NK-92 (cell line): Measurements from ENCODE around the gene ST6GALNAC2.
"Not testable (repeated sequence)": the region's sequence is repeated elsewhere in the genome, so short reads cannot be mapped to it uniquely, and the experiment has no call there.

Experiments used
- DNase-seq: peaks from one replicate; lab custom pipeline; 2025; ENCODE audit not compliant: unreplicated experiment; lab: John Stamatoyannopoulos, UW

Gene ST6GALNAC2

DNA sequence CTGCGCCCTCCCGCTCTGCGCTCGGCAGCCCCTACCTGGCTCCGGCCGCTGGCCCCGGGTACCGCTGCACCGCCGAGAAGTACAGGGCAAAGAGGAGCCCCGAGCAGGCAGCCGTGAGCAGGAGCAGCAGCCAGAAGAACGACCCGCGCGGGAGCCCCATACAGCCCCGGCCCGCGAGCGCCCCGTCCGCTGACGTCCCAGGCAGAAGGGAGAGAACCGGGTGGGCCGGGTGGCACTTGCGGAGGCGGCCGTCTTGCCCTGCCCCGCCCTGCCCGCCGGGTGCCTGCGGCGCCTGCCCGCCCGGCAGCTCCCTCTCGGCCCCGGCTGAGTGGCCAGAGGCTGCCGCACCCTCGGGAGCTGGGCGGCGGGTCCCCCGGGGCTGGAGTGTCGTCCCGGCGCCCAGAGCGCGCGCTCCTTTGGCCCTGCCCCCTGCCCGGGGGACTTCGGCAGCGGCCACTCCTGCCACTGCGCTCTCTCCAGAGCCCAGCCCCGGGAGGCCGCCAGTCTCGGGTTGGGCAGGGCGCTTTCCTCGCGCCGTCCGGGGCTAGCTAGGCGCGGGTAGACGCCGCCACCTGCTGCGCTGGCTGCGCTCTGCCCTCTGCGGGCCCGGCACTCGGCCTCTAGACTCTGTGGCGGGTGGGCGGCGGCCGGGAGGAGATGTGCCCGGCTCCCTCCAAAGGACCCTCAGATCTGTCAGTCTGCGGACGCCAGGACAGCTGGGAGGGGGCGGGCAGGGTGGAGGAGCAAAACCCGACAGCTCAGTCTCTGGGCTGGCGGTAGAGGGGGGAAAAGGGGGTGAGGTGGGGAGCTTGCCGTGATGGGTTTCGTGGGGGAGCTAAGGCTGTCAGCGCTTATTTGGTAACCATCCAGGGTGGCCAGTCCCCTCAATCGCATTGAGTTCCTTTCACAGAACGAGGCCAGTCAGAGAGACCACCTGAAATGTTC is at the start of gene ST6GALNAC2:
Gene ST6GALNAC2 (minus strand): TSS at position 212 of the 945 bp plus-strand sequence. CDS start 52 bp downstream, at position 160.
- no peak for DNase-seq

DNA sequence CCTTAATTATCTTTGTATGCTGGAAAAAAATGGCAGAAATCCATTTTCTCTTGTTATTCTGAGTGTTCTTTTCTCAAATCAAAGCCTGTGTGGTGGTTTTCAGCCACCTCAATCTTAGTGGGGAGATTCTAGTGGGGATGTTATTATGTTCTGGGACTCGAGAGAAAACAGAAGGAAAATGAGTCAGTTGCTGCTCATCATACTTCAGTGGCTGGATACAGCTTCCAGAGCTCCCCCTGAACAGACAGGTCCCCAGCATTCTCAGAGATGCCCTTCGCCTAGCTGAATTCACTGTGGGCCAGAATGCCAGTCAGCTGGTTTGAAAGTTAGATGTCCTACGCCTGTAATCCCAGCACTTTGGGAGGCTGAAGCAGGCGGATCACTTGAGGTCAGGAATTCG is 49.4 kb upstream of the ST6GALNAC2 start:
- no peak for DNase-seq

DNA sequence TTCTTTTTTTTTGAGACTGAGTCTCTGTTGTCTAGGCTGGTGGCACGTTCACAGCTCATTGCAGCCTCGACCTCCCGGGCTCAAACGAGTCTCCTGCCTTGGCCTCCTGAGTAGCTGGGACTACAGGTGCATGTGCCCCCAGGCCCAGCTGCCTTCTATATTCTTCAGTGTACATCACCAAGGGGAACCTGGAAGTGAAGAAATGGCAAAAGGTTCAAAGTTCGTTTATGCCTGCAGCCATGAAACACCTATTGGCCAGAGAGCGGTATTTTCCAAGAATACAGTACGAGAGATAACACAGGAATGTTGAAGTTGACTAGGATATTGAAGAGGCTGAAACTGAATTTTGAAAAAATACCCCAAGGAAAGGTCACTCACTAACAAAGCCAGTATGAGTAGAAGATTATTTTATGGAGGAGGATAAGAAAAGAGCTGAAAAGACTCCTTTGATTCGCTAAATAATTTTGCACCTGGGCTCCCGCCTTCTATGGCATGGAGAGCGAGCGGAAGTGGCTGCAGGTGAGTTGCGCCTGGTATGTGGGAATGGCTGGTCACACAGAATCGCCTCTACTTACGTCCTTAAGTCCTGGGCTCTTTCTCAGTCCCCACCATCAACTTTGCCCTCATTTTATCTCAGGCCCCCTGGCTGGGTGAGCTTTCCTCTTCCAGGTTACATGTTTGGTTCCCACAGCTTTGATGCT is 48.1 kb upstream of the ST6GALNAC2 start:
- no peak for DNase-seq

DNA sequence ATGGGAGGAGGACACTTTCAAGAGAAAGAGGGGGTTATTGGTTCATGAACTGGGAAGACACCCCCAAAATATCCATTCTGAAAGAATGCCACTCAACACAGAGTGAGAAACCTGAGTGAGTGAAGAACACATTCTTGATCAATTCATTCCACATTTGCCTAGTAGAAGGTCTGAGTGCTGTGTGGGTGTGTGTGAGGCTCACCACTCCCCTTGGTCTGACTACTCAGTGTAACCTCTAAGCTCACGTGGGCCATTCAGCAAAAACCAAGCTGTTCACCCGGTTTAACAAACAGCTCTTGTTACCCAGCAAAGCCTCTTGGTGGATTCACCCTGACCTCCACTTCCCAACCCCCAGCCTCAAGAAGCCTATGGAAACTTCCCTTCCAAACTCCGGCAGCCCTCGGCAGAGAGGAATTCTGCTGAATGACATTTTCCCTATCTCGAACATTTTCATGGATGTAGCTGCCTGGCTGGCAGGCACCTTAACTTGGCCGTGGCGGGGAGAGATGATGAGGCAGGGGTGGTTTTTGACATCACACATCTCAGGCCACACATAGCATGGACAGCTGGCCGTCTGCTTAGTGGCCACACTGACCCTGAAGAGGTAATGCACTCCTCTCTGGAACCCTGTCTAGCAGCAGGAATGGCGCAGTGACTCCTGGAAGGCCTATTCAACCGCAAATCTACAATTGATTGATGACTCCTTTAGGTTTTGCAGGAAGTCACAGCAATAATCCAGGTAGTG is 46.3 kb upstream of the ST6GALNAC2 start:
- DNase-seq = no peak

DNA sequence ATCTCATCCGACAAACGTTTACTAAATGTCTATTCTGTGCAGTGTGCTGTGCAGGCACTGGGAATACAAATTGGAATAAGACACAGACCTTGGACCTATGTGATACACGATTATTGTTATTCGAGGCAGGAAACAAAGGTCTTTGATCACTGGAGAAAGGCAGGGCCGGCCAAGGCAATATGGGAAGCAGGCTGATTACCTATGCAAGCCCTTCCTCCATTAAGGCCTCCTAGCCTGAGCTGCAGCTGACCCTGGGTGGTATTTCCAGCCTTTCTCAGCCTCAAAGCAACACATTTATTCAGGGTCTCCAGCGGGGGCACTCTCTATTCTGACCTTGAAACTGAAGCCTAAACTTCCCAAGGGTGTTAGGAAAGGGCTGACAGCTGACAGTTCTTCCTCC is 44.5 kb upstream of the ST6GALNAC2 start:
- DNase-seq = no peak

DNA sequence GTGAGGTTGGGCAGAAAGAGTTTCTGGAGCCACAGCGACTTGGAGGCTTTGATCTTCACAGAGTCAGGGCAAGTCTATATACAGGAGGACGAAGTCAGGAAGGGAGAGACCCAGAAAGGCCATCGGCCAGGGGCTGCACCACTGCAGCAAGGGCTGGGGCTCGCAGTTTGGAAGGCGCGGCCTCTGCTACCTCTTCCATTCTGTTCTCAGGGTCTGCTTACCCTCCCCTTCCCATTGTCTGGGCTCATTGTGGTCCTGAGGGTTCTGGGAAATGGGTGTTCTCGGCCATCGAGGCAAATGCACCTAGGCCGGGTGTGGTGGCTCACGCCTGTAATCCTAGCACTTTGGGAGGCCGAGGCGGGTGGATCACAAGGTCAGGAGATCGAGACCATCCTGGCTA is 41.9 kb upstream of the ST6GALNAC2 start:
- no peak for DNase-seq

DNA sequence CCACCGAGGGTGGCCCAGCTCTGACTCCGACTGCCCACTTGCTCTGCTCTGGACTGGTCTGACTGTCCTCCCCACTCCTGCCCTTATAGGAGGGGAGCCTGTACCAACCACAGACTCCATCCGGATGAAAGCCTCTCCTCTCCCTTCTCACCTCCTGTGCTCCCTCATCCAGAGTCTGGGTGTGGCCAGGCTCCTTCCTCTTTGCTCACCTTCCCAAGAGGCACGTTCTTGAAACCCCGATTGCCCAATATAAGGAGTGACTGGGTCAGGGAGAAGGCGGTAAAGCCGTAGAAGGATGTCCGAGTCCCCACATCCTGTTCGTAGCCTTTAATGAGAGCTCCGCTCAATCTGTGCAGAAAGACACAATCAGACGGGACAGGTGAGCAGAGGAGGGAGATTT is 40.8 kb upstream of the ST6GALNAC2 start:
- no peak for DNase-seq

DNA sequence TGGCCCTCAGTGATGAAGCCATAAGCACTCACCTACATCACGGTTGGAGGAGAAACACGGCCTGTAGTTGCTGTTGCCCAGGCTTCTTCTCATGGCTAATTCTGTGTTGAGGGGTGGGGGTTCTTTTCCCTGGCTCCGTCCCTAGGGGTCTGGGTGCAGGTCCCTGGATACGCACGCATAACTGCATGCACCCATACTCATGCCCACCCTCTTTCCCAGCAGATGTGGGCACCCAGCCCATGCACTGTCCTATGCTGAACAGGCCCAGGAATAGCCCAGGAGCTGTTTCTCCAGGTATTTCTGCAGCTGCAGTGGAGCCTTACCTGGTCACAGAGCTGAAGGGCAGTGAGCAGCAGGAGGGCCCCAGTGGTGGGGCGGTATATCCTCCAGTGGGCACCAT is 39.8 kb upstream of the ST6GALNAC2 start:
- DNase-seq = no peak

DNA sequence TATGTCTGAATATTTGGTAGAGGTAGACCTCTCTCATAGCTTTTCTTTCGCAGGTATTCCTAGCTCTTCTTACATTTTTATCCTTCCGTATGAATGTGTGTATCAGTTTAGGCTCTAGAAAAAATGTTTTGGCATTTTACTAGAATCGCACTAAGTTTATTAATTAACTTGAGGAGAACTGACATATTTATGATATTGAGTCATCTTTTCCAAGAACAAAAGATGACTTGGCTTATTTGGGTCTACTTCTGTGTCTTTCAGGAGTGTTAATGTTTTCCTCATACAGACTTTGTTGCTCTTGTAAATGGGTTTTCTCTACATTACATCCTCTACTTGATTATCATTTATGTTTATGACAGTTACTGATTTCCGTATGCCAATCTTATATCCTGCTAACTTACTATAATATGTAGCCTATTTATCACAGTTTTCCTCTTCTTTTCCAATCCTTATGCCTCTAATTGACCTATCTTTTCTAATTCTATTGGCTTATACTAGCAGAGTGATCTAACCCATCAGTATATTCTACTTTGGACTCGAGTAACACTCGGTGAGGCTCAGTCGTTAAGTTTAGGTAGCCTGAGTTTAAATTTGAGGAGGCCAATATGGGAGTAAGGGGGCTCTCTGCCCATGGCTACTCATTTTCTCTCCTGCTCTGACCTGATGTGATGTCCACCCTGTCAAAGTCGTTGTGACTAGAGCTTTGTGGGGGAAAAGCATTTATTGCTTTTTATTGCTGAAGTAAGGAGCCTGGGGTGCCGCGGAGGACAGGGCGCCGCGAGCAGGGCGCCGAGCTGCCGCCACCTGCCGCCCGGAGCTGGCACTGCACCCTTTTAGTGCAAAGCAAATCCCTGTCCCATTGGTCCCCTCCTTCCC is 37.8 kb upstream of the ST6GALNAC2 start:
- DNase-seq = no peak

DNA sequence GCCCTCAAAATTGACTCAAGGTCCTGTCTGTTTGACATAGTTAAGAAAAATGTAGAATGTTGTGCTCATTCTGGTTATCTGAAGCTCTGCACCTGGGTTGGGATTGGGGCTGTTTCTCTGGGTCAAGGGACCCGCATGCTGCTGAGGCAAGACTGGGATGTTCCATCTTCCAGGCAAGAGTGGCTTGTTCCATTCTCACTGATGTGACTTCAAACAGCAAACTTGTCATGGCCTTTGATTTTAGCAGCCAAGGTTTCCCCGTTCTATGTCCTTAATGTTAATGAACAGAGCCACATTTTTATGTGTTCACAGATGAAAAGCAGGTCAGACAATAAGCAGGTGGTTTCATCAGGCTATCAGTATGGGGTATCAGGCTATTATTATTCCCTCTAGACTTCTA is 32.2 kb upstream of the ST6GALNAC2 start:
- no peak for DNase-seq

DNA sequence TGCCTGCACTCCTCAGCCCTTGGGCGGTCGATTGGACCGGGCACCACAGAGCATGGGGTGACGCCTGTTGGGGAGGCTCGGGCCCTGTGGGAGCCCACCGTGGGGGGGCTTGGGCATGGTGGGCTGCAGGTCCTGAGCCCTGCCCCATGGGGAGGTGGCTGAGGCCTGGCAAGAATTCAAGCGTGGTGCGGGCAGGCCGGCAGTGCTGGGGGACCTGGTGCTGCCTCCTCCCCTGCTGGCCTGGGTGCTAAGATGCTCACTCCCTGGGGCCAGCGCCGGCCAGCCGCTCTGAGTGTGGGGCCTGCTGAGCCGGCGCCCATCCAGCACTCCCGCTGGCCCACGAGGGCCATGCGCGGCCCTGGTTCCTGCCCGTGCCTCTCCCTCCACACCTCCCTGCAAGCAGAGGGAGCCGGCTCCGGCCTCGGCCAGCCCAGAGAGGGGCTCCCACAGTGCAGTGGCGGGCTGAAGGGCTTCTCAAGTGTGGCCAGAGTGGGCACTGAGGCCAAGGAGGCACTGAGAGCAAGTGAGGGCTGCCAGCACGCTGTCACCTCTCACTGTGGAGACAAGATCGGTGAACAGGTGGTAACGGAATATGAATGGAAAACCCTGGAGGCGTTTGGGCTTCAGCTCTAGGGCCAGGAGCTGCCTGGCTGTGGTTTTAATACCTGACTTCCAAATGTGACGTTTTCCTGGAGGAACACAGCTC is 29.4 kb upstream of the ST6GALNAC2 start:
- DNase-seq = no peak

DNA sequence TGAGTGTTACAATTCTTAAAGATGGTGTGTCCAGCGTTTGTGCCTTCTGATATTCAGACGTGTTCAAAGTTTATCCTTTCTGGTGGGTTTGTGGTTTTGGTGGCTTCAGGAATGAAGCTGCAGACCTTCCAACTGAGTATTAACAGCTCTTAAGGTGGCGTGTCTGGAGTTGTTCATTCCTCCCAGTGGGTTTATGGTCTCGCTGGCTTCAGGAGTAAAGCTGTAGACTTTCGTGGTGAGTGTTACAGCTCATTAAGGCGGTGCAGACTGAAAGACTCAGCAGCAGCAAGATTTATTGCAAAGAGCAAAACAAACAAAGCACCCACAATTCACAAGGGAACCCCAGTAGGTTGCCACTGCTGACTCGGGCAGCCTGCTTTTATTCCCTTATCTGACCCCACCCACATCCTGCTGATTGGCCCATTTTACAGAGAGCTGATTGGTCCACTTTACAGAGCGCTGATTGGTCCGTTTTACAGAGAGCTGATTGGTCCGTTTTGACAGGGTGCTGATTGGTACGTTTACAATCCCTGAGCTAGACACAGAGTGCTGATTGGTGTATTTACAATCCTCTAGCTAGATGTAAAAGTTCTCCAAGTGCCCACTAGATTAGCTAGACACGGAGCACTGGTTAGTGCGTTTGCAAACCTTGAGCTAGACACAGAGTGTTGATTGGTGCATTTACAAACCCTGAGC is 28.6 kb upstream of the ST6GALNAC2 start:
- DNase-seq = not testable (repeated sequence)

DNA sequence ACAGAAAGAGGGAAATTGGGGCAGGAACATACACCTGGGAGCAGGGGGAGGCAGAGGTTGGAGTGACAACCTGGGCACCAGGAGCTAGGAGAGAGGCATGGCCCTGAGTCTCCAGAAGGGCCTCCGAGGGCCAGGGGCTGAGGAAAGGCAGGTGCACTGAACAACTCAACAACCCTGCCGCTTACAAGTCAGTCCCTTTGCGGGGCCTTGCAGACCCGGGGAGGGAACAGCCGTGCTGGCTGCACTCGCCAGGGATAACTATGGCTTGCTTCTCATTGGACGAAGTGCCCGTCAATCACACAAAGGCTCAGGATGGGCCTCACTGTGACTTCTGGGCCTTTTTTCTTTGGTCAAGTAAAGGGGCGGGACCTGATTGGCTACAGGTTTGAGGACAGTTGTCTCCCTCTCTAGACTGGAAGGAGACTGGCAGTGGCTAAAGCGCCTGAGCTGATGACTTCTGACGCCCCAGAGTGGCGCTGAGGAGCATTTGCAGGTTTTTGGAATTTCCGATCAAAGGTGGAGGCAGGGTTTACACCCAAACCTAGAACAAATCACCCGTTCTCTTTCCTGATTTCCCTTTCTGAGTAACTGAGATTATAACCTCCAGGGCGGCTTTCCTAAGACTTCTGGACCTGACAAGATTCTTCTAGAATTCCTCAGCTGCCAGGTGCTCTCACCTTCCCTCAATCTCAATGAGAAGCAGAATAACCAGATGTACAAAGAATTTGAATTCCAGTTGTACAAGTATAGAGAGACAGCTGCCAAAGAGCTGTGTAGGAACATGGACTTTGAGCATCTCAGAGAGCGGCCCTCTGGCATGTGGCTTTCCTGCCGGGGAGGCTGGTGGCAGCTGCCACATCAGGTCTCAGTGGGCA is 27.6 kb upstream of the ST6GALNAC2 start:
- DNase-seq = no peak

DNA sequence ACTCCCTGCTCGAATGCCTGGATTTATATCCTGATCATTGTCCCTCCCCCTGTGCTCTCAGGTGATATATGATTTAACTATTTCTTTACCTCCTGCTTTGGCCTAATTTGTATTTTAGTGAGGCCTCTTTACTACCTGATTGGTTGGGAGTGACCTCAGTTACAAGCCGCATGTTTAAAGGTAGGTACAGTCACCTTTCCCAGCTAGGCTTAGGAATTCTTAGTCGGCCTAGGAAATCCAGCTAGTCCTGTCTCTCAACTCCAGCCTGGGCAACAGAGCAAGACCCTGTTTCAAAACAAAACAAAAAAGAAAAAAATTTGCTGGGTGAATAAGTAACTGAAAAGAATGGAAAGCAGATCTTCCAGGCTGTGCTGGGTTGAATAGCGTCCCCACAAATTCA is 26.8 kb upstream of the ST6GALNAC2 start:
- no peak for DNase-seq

DNA sequence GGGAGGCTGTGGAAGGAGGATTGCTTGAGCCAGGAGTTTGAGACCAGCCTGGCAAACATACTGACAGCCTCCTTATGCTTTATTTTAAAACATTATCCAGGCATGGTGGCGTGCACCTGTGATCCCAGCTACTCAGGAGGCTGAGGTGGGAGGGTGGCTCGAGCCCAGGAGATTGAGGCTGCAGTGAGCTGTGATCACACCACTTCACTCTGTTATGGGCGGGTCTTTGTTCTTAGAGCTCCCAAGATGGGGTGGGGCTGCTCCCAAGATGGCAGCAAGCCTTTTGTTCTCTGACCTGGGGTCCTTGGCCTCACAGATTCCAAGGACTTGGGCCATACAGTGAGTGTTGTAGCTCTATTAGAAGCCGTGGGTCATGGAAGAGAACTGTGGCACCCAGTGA is 26.1 kb upstream of the ST6GALNAC2 start:
- no peak for DNase-seq

DNA sequence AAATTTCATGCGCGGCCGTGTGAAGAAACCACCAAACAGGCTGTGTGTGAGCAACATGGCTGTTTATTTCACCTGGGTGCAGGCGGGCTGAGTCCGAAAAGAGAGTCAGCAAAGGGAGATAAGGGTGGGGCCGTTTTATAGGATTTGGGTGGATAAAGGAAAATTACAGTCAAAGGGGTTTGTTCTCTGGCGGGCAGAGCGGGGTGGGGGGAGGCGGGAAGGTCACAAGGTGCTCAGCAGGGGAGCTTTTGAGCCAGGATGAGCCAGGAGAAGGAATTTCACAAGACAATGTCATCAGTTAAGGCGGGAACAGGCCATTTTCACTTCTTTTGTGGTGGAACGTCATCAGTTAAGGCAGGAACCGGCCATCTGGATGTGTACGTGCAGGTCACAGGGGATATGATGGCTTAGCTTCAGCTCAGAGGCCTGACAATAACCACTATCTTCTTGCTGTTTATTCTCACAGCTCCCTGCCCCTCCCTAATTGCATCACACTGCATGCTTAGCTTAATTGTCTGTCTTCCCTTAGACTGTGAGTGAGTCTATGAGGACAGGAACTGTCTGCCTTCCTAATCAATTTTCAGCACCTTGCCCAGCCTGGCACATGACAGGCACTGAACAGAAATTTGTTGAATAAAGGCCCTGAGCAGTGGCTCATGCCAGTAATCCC is 25.6 kb upstream of the ST6GALNAC2 start:
- not testable (repeated sequence) for DNase-seq

DNA sequence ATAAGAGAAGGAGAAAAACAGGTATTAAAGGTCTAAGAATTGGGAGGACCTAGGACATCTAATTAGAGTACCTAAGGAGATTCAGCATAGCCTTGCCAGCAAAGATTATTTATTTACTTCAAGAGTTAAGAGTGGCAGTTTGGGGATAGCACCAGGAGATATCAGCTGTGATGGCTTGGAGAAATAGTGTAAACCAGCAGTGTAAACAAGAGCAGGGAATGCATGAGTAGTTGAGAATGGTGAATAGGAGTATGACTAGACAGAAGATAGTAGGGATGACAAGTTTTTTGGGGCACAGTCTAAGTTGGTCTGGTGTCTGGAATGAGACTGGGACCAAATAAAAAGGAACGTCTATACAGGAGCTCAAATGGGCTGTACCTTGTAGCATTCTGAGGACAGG is 21.0 kb upstream of the ST6GALNAC2 start:
- DNase-seq = not testable (repeated sequence)

DNA sequence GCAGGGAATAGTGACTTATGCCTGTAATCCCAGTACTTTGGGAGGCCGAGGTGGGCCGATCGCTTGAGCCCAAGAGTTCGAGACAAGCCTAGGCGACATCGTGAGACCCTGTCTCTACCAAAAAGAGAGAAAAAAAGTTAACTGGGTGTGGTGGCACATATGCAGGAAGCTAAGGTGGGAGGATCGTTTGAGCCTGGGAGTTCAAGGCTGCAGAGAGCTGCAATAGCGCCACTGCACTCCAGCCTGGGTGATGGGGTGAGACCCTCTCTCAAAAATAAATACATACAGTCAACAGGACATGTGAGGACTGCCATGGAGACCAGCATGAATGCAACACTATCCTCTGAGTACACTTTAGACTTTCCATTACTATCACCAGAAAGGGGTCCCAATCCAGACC is 15.4 kb upstream of the ST6GALNAC2 start:
- DNase-seq = no peak
